ENCODE measurements around the gene CORIN.

The CORIN gene

GRCh38 chr4:47835494-47835893, 2.4 kb downstream of the CORIN start:
- no peak for DNase-seq (ENCODE audit: low read depth in 2 of 2)

GRCh38 chr4:47831026-47831679, 6.7 kb downstream of the CORIN start:
- no peak for DNase-seq (ENCODE audit: low read depth in 2 of 2)

GRCh38 chr4:47830265-47831025, 7.4 kb downstream of the CORIN start:
- DNase-seq (ENCODE audit: low read depth in 2 of 2) = no peak

GRCh38 chr4:47829438-47829837, 8.4 kb downstream of the CORIN start:
- no peak for DNase-seq (ENCODE audit: low read depth in 2 of 2)

GRCh38 chr4:47827343-47828047, 10.4 kb downstream of the CORIN start:
- no peak for DNase-seq (ENCODE audit: low read depth in 2 of 2)

- DNase-seq (ENCODE audit: low read depth in 2 of 2) = no peak
These were observed 13.0 kb downstream of the CORIN start for GRCh38 chr4:47824840-47825239.

GRCh38 chr4:47819178-47819577, 18.7 kb downstream of the CORIN start:
- DNase-seq (ENCODE audit: low read depth in 2 of 2) = no peak

- no peak for DNase-seq (ENCODE audit: low read depth in 2 of 2)
These were observed 20.6 kb downstream of the CORIN start for GRCh38 chr4:47817275-47817674.

GRCh38 chr4:47816748-47817147, 21.1 kb downstream of the CORIN start:
- DNase-seq (ENCODE audit: low read depth in 2 of 2) = no peak

GRCh38 chr4:47814618-47815295, 23.1 kb downstream of the CORIN start:
- peak; percentile 49 for DNase-seq (ENCODE audit: low read depth in 2 of 2)

- DNase-seq (ENCODE audit: low read depth in 2 of 2) = no peak
These were observed 28.1 kb downstream of the CORIN start for GRCh38 chr4:47809654-47810203.

- no peak for DNase-seq (ENCODE audit: low read depth in 2 of 2)
These were observed 33.3 kb downstream of the CORIN start for GRCh38 chr4:47804598-47804997.

- DNase-seq (ENCODE audit: low read depth in 2 of 2) = no peak
These were observed 36.3 kb downstream of the CORIN start for GRCh38 chr4:47801481-47802002.

GRCh38 chr4:47798165-47798564, 39.7 kb downstream of the CORIN start:
- DNase-seq (ENCODE audit: low read depth in 2 of 2) = no peak

- no peak for DNase-seq (ENCODE audit: low read depth in 2 of 2)
These were observed 45.9 kb downstream of the CORIN start for GRCh38 chr4:47791965-47792364.

- DNase-seq (ENCODE audit: low read depth in 2 of 2) = no peak
These were observed 47.8 kb downstream of the CORIN start for GRCh38 chr4:47790105-47790504.

GRCh38 chr4:47788126-47788525, 49.7 kb downstream of the CORIN start:
- no peak for DNase-seq (ENCODE audit: low read depth in 2 of 2)

GRCh38 chr4:47786958-47787370, 50.9 kb downstream of the CORIN start:
- no peak for DNase-seq (ENCODE audit: low read depth in 2 of 2)

- no peak for DNase-seq (ENCODE audit: low read depth in 2 of 2)
These were observed 52.7 kb downstream of the CORIN start for GRCh38 chr4:47785153-47785552.

GRCh38 chr4:47784222-47784621, 53.6 kb downstream of the CORIN start:
- DNase-seq (ENCODE audit: low read depth in 2 of 2) = no peak

- no peak for DNase-seq (ENCODE audit: low read depth in 2 of 2)
These were observed 61.5 kb downstream of the CORIN start for GRCh38 chr4:47776353-47776752.

- no peak for DNase-seq (ENCODE audit: low read depth in 2 of 2)
These were observed 63.8 kb downstream of the CORIN start for GRCh38 chr4:47774079-47774478.
